BLaER1 treated with 17β-estradiol and CSF1 and Interleukin-3, amounts not matched to agents 10 nM and 100 nM (cell line): ENCODE results near the gene ZNF236.
A peak's percentile ranks its signal among the peaks of the same experiment; 100 is the strongest.
"Not testable (repeated sequence)": the region's sequence is repeated elsewhere in the genome, so short reads cannot be mapped to it uniquely, and the experiment has no call there.

Source experiments
- H3K27ac ChIP-seq, 11 experiments: shearing (Covaris generic); formaldehyde crosslinking; 2 replicates each; pipeline ENCODE4 v1.8.1; 2022
- H3K27me3 ChIP-seq, 11 experiments: shearing (Covaris generic); formaldehyde crosslinking; 2 replicates each; pipeline ENCODE4 v1.8.1; 2022
- H3K36me3 ChIP-seq, 11 experiments: shearing (Covaris generic); formaldehyde crosslinking; 2 replicates each; pipeline ENCODE4 v1.8.1; 2022
- H3K4me1 ChIP-seq, 10 experiments: shearing (Covaris generic); formaldehyde crosslinking; 2 replicates each; pipeline ENCODE4 v1.8.1; 2022
- H3K4me2 ChIP-seq, 11 experiments: shearing (Covaris generic); formaldehyde crosslinking; 2 replicates each; pipeline ENCODE4 v1.8.1; 2022
- H3K4me3 ChIP-seq, 10 experiments: shearing (Covaris generic); formaldehyde crosslinking; 2 replicates each; pipeline ENCODE4 v1.8.1; 2022
- H3K9ac ChIP-seq, 11 experiments: shearing (Covaris generic); formaldehyde crosslinking; 2 replicates each; pipeline ENCODE4 v1.8.1; 2022
- H3K9me3 ChIP-seq, 11 experiments: shearing (Covaris generic); formaldehyde crosslinking; replicated peaks in 1 of 11; 2 replicates each; pipeline ENCODE4 v1.8.1; 2022
- H4K20me1 ChIP-seq, 11 experiments: shearing (Covaris generic); formaldehyde crosslinking; 2 replicates each; pipeline ENCODE4 v1.8.1; 2022
- Cebpa-rat ChIP-seq, 11 experiments: shearing (Covaris generic); IDR thresholded peaks; 2 replicates each; pipeline ENCODE4 v1.8.1; 2022

The ZNF236 gene

DNA sequence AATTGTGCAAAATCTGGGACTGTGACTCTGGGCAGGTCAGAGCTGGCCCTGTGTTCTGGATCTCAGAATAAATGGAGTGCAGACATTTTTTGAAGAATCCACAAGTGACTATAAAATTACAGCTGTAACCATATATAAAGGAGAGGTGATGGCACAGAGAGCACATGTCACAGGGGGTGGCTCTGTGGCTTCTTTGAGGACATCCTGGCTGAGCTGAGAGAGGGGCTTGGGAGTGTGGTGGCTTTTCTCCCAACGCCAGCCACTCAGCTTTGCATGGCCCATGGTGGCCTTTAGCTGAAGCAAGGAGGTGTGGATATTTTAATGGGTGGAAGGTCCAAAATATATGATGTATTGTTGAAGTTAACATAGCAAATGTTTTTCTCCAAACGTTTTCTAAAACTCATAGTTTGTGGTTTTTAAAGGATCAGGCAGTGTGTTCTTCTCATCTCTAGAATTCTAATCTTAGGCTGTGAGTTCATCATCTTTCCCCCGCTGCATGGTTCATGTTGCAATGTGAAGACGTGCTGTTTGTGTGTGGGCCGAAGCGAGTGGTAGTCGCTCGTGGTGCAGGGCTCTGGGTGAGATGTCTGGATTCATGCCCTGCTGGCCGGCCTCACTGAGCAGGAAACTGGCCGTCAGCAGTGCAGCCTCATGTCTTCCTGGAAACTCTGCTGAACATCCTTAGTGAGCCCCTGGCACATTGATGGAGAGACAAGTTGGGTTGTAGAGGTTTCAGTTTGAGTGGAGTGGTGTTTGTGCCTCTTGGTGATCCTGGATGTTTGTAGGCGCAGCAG lies 109.9 kb downstream of the ZNF236 start:
- H3K4me1 ChIP-seq: no peaks in the 10 kb centered on the region
- H3K36me3 ChIP-seq: peaks cover 76 to 100% (median 90%) of the 10 kb centered on the region in 11 experiments
- no peak for TF ChIP-seq Cebpa-rat (IDR thresholded peaks at IDR 0.05)

DNA sequence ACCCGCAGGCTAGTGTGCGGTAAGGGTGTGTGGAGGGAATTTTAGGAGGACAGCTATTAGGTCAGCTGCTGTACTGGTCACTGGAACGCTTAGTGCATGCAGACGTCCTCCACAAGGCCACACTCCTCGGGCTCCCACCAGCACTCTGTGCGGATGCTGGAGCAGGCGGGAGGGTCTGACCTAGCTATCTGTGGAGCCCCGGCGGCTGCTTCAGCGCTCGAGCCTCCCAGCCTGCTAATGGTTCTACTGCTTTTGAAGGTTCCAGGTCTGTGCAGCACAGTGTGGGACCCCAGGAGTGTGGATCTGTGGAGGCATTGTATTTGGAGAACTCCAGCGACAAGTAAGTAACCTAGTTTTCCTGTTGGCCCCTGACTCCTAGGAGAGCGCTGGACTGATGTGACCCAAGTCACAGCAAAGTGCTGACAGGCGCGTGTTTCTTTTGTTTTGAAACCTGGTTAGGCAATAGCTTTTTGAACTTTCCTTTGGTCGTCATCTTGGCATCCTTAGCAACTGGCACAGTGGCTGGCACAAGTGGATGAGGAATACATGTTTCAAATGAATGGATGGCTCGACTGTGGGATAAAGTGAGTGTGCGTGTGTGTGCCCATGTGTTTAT lies 113.5 kb downstream of the ZNF236 start:
- Histone ChIP-seq H4K20me1 (0 out of 22 replicates have a peak, but pooled peaks cover 0 to 5% (median 0%) of the 10 kb centered on the region in 11 experiments), H3K27ac (no peak overlapping the region), H3K4me3 (no peak overlapping the region), H3K9ac (no peak overlapping the region), H3K27me3 (no peaks in the 10 kb centered on the region), H3K9me3 (no peaks in the 10 kb centered on the region), H3K4me1 (no peaks in the 10 kb centered on the region), H3K4me2 (no peak overlapping the region), H3K36me3 (peaks cover 62 to 99% (median 84%) of the 10 kb centered on the region in 11 experiments)
- no peak for TF ChIP-seq Cebpa-rat (IDR thresholded peaks at IDR 0.05)

More for the DNA sequence above, 109.9 kb downstream of the ZNF236 start:
- Histone ChIP-seq H3K27ac (no peak overlapping the region), H3K4me3 (no peak overlapping the region), H3K9me3 (no peaks in the 10 kb centered on the region), H4K20me1 (0 out of 22 replicates have a peak, but pooled peaks cover 0 to 5% (median 0%) of the 10 kb centered on the region in 11 experiments), H3K4me2 (no peak overlapping the region), H3K9ac (no peak overlapping the region), H3K27me3 (no peaks in the 10 kb centered on the region)

- Histone ChIP-seq H3K9ac (no peak overlapping the region), H3K4me1 (no peaks in the 10 kb centered on the region), H3K27ac (no peak overlapping the region), H3K4me2 (no peak overlapping the region), H3K36me3 (peaks cover 52 to 96% (median 79%) of the 10 kb centered on the region in 11 experiments), H3K9me3 (no peaks in the 10 kb centered on the region), H3K27me3 (no peaks in the 10 kb centered on the region), H4K20me1 (0 out of 22 replicates have a peak, but pooled peaks cover 0 to 5% (median 0%) of the 10 kb centered on the region in 11 experiments), H3K4me3 (no peak overlapping the region)
- no peak for TF ChIP-seq Cebpa-rat (IDR thresholded peaks at IDR 0.05)
These were observed 114.5 kb downstream of the ZNF236 start for GRCh38 chr18:76936877-76937276.

DNA sequence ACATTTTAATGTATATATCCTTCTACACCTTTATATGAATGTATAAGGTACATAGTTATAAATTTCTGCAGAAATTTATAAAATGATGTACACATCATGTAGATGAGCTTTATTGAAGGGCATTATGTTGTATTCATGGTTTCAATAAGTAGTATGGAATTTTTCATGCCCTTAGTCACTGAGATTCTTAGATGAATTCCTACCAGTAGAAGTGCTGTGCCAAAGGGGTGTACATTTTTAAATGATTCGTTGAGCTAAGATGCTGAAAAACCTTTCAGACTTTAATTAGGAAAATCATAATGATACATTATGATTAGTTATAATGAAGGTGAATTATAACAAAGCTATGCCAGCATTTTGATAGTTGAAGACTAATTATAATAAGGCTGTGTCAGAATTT lies 115.2 kb downstream of the ZNF236 start:
- Histone ChIP-seq H3K9me3 (no peaks in the 10 kb centered on the region), H4K20me1 (0 out of 22 replicates have a peak, but pooled peaks cover 0 to 3% (median 0%) of the 10 kb centered on the region in 11 experiments), H3K36me3 (peaks cover 44 to 92% (median 72%) of the 10 kb centered on the region in 11 experiments), H3K4me3 (no peak overlapping the region), H3K27me3 (no peaks in the 10 kb centered on the region), H3K4me1 (no peaks in the 10 kb centered on the region), H3K9ac (no peak overlapping the region), H3K4me2 (no peak overlapping the region), H3K27ac (no peak overlapping the region)
- no peak for TF ChIP-seq Cebpa-rat (IDR thresholded peaks at IDR 0.05)

GRCh38 chr18:76938619-76939018 lies 116.3 kb downstream of the ZNF236 start:
- Histone ChIP-seq H3K27me3 (no peaks in the 10 kb centered on the region), H3K9me3 (no peaks in the 10 kb centered on the region), H3K36me3 (peaks cover 46 to 86% (median 62%) of the 10 kb centered on the region in 11 experiments), H3K9ac (no peak overlapping the region), H3K4me1 (no peaks in the 10 kb centered on the region), H3K4me2 (no peak overlapping the region), H3K4me3 (no peak overlapping the region), H3K27ac (no peak overlapping the region), H4K20me1 (no peaks in the 10 kb centered on the region)
- TF ChIP-seq Cebpa-rat (IDR thresholded peaks at IDR 0.05): no peak

- Histone ChIP-seq H4K20me1 (no peaks in the 10 kb centered on the region), H3K4me2 (no peak overlapping the region), H3K4me1 (peaks cover 0 to 4% (median 0%) of the 10 kb centered on the region in 10 experiments; a peak in 1 of 20 replicates), H3K9me3 (peaks cover 11 to 24% (median 15%) of the 10 kb centered on the region in 11 experiments; a peak in 21 of 22 replicates), H3K36me3 (peaks cover 60 to 86% (median 68%) of the 10 kb centered on the region in 11 experiments), H3K4me3 (no peak overlapping the region), H3K27me3 (no peaks in the 10 kb centered on the region), H3K9ac (no peak overlapping the region), H3K27ac (no peak overlapping the region)
- TF ChIP-seq Cebpa-rat (IDR thresholded peaks at IDR 0.05): no peak
These were observed 118.9 kb downstream of the ZNF236 start for GRCh38 chr18:76941284-76941683.

GRCh38 chr18:76943542-76944339 lies 121.4 kb downstream of the ZNF236 start:
- peaks cover 56 to 86% (median 64%) of the 10 kb centered on the region in 11 experiments for H3K36me3 ChIP-seq

GRCh38 chr18:76944346-76944745 lies 122.0 kb downstream of the ZNF236 start:
- H3K27me3 ChIP-seq, H3K4me2 ChIP-seq, H3K9ac ChIP-seq, H3K4me1 ChIP-seq, H3K27ac ChIP-seq, H3K4me3 ChIP-seq, H4K20me1 ChIP-seq: not testable (repeated sequence)
- H3K36me3 ChIP-seq: peaks cover 53 to 85% (median 64%) of the 10 kb centered on the region in 11 experiments
- TF ChIP-seq Cebpa-rat (IDR thresholded peaks at IDR 0.05): peak in 1 of 11 experiments; percentile 0; a peak in 2 of 22 replicates
- peaks cover 11 to 27% (median 16%) of the 10 kb centered on the region in 11 experiments; a peak in 21 of 22 replicates for H3K9me3 ChIP-seq

More at GRCh38 chr18:76943542-76944339, 121.4 kb downstream of the ZNF236 start:
- H3K9ac ChIP-seq: no peak overlapping the region
- TF ChIP-seq Cebpa-rat (IDR thresholded peaks at IDR 0.05): peak in 4 of 11 experiments; percentile 13 to 60 (median 34); a peak in 2 of 22 replicates
- peaks cover 11 to 27% (median 16%) of the 10 kb centered on the region in 11 experiments; a peak in 21 of 22 replicates for H3K9me3 ChIP-seq
- H3K4me3 ChIP-seq: no peak overlapping the region
- H4K20me1 ChIP-seq: no peaks in the 10 kb centered on the region
- H3K27ac ChIP-seq: no peak overlapping the region
- H3K4me1 ChIP-seq: peaks cover 0 to 4% (median 0%) of the 10 kb centered on the region in 10 experiments; a peak in 1 of 20 replicates
- no peak overlapping the region; a peak in 1 of 22 replicates for H3K4me2 ChIP-seq
- H3K27me3 ChIP-seq: no peaks in the 10 kb centered on the region
